ENCODE results near the gene LRRC42.

DNA sequence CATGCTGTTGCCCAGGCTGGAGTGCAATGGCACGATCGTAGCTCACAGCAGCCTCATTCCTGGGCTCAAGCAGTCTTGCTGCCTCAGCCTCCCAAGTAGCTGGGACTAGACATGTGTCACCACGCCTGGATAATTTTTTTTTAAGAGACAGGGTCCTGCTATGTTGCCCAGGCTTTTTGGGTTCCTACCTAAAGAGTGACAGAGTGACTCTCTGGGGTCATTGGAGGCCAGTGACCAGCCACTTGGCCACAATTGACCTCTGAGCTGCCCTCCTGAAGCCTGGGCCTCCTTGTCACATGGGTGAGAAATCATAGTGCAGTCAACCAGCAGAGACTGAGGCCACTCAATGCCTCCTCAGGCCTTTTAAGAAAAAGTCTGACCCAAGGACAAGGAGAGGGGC lies 46.4 kb upstream of the LRRC42 start:
- no peak for TF ChIP-seq CTBP1 (IDR thresholded peaks at IDR 0.05; ENCODE audit: borderline replicate concordance)
- no peak for TF ChIP-seq NFRKB (IDR thresholded peaks at IDR 0.05)
- no peak for TF ChIP-seq FOXM1 (IDR thresholded peaks at IDR 0.05; ENCODE audit: borderline replicate concordance)
- TF ChIP-seq HDGF (IDR thresholded peaks at IDR 0.05; ENCODE audit: borderline replicate concordance), result no peak
- TF ChIP-seq FOXA1 (IDR thresholded peaks at IDR 0.05), result no peak
